HG03558 (cell line): ENCODE measurements around the gene PRKCE.

Experiments
- ATAC-seq: cut with Tn5 transposase; IDR thresholded peaks from one replicate; pipeline ENCODE4 v1.9.1; 2021; ENCODE audit warnings: moderate number of reproducible peaks; ENCODE audit not compliant: unreplicated experiment; ENCODE audit errors: extremely low read depth

Gene PRKCE

GRCh38 chr2:45821558-45822271 lies 170.2 kb downstream of the PRKCE start:
- ATAC-seq, result no peak

DNA sequence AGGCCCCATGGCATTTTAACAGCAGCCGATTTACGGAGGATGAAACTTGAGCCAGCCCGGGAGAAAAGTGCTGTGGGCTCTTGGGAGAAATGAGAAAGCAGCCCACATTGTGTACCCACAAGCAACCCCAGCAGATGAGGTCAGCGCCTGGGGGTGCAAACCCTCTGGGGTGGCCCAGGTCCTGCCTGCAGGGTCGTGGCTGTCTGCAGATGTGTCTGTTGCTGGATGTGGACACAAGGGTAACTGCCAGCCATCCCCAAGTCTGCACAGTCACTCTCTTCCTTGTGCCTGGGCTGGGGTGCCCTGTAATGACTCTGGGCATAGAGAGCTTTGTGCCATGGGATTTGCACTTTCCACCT lies 170.8 kb downstream of the PRKCE start:
- ATAC-seq, result no peak

DNA sequence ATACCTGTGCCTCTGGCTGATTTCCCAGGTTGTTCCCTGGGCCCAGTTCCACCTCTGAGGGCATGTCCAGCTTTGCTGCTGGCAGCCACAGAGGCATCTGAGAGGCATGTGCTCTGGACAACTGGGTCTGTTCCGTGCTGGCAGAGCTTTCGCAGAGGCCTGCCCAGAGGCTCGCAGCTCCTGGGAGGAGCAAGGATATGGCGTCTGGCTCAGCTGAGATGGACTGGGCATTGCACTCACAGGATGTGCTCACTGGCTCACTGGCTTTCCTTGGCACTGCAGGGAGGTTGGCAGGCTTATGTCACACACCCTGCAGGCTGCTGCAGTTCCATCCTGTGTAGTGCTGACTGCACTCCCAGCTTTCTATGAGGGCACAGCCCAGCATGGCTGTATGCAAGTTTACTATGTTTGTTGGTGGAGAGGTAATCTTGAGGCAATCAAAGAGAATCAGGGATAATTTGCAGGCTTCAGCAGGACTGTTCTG lies 172.3 kb downstream of the PRKCE start:
- no peak for ATAC-seq

DNA sequence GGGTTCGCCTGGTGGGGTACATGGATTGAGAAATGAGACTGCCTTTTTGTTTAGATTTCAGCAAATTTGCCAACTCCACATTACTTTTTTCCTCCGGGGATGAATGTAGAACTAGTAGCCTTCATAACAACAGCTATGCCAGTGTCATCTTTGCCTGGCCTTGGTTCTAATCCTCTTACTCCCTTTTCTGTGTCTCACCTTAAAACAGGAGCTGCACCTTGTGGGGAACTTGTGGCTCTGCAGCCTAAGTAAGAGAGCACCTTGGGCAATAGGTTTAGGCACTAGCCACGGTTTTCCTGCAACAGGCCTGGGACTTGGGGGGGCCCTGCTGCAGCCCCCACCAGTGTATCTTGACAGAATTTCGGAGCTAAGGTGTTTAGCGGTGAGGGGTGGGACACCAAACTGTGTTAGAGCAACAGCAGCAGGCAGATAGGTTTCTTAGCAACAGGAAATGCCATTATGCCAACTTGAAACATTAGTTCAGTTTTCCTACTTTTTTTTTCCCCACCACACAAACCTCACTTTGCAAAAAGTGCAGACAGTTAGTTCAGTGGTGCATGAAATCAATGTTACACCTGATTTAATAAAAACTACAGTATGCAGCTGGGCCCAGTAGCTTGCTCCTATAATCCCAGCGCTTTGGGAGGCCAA lies 173.7 kb downstream of the PRKCE start:
- ATAC-seq, result no peak

DNA sequence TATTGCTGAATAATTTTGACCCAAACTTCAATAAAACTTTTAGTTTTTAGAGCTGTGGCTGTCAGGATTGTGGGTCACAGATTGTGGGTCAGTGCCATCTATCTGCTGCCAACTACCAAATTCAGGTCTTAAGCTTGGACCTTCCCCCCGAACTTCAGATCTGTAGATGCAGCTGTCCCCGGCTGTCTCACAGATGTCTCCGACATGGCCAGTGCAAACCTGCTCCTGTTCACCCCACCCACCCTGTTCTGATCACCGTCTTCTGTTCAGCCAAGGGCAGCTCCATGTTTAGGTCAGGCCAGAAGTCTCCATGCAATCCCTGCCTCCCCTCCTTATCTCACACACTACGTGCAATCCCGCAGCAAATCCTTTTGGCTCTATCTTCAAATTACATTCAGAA lies 175.0 kb downstream of the PRKCE start:
- ATAC-seq, result no peak

GRCh38 chr2:45826884-45827635 lies 175.6 kb downstream of the PRKCE start:
- no peak for ATAC-seq

GRCh38 chr2:45830322-45830721 lies 178.8 kb downstream of the PRKCE start:
- no peak for ATAC-seq

DNA sequence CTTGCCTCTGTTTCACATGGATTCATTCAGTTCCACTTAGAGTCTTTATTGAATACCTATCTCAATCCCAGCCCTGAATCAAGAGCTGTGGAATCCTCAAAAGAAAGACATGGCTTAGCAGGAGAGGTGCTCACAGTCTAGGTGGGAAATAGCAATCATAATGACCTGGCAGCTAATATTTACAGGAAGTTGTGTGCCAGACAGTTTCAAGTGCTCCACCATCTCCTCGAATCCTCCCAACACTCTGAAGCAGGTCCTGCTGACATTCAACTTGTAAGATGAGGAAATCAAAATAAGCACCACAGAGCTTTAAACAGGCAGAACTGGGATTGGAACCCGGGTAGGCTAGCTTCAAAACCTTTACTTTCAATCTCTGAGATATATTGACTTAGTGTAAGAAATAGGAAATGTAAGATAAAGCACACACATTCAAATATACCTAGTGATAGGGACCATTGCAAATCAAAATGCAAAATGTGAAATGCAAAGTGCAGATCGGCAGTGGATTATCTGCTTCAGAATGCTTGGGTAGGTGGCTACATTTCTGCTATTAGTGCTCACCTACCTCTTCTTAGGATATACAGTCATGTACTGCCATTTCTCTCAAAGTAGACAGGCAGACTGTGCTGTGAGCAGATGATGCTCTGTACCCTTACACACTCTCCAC lies 182.0 kb downstream of the PRKCE start:
- no peak for ATAC-seq

DNA sequence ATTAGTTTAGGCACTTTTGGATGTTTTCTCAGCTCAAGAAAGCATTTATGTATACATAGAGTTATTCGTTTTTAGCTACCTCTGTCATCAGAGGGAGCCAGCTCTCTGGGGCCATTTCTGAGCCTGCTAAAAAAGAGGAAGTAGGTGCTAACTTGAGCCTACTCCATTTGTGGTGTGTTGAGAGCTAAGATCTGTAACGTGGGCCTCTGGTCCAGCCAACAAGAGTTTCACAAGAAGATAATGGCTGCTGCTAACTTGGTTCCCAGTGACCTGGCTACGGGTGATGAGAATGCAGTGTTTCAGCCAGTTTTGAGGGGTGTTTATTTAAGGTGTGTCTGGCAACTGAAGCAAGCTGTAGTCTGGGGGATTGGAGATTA lies 182.5 kb downstream of the PRKCE start:
- ATAC-seq, result peak; percentile 49

DNA sequence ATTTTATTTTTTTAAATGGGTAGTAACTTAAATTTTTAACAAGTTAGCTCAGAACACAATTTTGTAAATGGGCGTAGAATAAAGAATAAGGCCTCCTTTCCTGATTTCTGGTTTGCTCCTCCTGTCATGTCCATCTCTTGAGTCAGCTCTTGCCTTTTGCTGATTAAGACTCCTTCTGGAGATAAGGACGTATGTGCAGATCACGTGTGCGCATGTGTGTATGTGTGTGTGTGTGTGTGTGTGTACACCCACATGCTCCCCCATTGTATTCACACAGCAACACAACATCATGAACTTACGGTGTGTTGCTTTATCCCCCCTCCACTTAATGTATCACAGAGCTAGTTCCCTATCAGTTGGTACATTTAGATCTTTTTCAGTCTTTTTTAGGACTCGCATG lies 182.9 kb downstream of the PRKCE start:
- no peak for ATAC-seq

DNA sequence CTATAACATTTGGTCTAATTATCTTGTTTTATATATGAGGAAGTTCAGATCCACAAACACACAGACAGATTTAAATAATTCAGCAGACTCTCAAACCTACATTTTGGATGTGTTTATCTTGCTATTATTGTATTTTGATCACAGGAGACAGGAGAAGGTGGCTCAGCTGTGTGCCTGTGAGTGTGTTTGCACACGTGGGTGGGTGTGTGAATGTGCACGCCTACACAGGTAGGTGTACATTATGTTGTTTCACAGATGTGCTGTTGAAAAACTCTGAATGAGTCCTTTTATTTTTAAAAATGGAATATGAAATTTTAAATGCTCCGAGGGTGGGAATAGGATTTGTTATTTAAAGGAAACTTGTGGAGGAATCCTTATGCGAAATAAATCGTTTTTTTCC lies 183.4 kb downstream of the PRKCE start:
- ATAC-seq, result no peak

DNA sequence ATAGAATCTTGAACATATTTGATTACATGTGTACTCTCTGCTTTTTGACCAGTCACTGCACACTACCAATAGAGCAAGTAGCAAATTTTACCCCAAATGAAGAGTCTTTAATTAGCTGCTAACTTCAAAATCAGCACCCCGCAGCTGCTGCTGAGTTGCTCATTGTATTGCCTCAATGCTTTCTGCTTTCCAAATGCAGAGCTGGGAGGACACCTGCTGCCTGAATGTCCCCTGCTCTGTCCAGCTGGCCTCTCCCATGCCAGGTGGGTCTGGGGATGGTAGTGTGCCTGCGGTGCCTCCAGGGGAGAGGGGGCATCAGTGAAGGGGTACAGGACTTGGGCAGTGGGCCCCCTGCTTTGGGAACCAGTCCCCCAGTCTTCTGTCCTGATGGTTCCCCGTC lies 184.8 kb downstream of the PRKCE start:
- no peak for ATAC-seq

DNA sequence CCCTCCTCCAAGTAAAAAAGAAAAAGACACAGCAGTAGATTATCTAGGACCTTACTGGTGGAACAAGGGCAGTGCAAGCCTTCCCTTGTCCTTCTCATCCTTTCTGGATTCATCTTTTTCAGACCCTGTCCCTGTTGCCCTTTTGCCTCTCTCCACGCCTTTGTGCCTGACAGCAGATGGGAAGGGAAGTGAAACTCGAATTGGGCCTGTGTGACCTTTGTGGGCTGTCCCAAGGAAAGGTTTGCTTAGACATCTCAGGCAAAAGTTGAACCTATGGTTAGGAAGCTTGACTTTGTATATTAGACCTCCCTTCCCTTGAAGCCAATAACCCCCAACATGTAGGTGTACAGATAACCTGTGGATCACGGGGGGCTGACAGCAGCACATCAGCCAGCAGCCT lies 185.3 kb downstream of the PRKCE start:
- no peak for ATAC-seq

DNA sequence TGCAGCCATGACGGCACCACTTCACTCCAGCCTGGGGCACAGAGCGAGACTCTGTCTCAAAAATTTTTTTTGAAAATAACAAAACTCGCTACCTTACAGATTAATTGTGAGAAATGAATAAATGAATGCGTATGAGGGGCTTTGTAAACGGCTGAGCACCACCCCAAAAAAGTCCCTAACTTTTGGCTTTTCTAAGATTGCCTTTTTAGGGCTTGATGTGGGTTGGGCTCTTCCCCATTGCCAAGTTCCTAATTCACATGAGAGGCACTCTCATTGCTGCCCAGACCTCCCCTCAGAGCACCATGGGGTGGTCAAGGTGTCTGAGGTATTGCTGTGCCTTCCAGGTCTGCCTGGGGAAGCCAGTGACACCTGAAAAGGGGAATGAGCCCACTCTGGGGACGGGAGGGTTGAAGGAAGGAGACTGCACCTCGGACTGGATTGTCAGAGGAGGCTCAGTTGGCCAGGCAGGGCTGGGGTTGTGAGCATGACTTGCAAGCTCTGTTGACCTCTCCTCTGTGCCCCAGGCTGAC lies 186.4 kb downstream of the PRKCE start:
- ATAC-seq, result no peak

- ATAC-seq, result no peak
Observed at GRCh38 chr2:45839508-45840251, 188.2 kb downstream of the PRKCE start.

DNA sequence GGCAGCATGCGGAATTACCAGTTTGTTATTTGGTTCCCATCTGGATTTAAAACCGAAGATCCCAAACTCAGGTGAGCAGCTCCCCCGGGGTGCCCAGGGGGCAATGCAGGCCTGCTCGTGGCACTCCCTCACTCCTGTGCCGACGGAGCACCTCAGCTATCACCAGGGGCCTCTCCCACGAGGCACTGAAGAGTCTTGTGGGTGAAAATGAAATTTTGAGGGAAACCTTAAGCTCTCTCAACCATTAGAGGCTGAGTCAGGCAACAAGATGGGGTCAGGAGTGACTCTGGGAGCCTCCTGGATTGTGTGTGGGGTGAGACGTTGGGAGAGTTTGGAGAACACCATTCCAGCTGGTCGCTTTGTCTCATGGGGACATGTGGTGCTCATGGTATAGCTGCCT lies 189.0 kb downstream of the PRKCE start:
- no peak for ATAC-seq

- no peak for ATAC-seq
Observed at GRCh38 chr2:45841752-45842407, 190.4 kb downstream of the PRKCE start.

- no peak for ATAC-seq
Observed at GRCh38 chr2:45843136-45843535, 191.7 kb downstream of the PRKCE start.

DNA sequence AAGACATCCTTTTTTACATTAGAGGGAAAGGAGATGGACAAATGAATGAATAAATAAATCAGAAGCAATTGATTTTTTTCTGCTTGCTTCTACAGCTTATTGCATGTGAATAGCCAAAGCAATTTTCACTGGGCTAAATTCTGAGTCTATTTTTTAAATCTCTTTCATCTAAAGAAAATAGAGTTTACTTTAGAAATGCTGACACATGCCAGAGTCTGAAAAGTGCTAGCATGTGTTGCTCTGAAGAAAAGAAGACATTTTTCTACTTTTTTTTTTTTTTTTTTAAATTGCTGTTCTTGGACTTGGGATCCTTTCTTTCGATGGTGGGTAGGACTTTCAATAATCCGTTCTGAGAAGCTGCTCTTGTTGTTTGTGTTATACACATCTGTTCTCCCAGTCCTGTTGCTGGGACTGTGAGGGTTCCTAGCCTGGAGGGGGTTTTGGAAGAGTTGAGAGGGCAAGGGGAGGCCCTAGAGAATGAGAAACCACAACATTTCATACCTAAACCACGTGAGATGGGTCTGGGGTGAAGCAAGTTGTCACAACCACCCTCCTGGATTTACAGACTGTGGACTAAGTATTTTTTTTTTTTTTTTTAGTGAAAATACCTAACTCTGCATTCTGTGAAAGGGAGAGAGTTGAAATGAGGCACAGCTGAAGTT lies 193.5 kb downstream of the PRKCE start:
- no peak for ATAC-seq
